ENCODE measurements around the gene DGCR6L.
"Not testable (repeated sequence)": the region's sequence is repeated elsewhere in the genome, so short reads cannot be mapped to it uniquely, and the experiment has no call there.

The DGCR6L gene

DNA sequence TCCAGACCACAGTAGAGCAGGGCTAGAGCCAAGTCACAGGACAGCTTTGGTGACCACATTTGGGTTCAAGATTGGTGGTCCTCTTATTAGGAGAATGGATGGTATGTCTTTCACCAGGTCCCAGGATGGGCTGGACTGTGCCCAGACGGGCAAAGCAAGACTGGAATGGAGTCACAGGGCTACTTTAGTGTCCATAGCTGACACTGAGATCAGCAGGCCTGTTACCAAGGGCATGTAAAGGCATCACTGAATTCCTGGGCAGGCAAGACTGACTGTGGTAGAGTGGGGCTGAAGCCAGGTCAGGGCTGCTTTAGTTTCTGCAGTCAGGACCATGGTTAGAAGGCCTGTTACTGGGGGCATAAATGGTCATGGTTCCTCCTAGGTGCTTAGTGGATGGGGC, 6.1 kb upstream of the DGCR6L start:
- not testable (repeated sequence) for DNase-seq (ENCODE audit: low spot score)

DNA sequence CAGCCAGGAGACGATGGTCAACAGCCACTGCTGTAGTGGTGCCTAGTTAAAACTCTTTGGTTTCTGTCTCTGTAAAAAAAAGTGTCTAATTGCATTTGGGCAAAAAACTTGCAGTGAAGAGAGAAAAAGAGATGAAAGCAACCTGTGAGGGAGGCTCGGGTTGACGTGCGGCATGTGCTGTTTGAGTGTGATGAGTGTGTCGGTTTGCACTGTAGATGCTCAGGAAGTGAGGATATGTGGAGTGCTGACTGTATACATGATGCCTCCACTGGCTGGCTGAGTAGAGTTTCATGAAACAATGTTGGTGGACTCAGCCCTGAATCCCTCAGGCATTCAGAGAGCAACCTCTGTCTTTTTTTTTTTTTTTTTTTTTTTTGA, 4.3 kb upstream of the DGCR6L start:
- DNase-seq (ENCODE audit: low spot score) = no peak

DNA sequence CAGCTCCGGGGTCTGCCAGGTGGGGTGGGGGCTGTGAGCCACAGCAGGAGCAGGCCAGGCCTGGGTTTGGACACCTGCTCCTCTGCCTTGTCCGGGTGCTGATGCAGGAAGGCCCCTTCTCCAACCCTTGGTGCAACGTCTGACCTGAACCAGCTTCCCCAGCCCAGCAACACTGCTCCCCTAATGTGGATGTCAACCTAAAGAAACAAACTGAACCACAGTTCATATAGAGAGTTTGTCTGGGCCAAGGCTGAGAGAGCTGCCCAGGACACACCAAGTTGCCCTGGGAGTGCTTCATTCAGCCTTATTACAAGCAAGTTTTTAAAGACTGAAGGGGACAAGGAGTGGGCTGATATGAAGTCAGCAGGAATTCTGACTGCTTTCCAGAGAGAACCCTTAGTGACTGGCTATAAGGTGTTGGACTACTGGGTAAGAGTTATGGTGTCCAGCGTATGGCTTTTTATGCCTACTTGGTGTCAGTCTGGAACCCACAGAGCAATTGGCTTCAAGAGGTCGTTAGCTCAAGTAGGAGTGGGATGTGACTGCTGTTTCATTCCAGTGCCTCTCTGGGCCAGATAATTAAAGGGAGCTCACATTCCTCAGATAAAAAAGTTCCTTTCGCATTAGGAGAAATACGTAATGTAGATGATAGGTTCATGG, 1.8 kb upstream of the DGCR6L start:
- DNase-seq (ENCODE audit: low spot score) = not testable (repeated sequence)

DNA sequence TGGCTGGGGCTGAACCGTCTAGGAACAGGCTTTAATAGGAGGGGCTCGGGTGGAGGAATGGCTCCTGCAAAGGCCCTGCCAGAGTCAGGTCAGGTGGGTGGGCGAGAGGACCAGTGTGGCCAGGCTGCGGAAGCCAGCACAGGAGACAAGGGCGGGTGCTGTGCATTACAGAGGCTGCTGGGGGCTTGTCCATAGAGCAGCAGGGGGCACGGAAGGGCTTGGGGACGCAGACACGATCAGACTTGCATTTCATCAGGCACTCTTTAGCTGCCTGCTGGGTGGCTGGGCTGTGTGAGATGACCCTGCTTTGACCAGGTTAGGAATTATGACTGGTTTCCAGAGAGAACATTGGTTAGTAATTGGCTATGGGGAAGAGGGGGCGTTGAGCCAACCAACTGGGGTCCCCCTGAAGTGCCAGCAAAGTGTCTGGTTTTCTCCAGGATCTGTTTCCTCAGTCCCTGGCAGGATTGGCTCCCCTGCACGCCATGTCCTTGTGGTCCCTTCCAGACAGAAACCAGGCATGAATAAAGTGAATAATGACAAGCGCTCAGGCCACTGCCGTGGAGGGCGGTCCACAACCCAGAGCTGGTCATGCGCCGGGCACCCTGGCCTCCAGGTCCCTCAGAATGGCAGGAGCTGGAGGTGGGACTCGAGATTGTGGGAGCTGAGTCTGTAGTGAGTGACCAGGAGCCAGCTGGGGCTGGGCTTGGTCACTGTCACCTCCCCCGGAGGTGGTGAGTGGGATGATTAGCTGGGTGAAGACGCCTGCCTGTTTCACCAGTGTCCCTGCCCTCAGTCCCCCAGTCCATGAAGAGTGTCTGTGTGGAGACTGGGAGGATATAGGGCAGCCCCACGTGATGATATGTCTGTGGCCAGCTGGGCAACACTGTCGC, 1.0 kb upstream of the DGCR6L start:
- not testable (repeated sequence) for DNase-seq (ENCODE audit: low spot score)

DNA sequence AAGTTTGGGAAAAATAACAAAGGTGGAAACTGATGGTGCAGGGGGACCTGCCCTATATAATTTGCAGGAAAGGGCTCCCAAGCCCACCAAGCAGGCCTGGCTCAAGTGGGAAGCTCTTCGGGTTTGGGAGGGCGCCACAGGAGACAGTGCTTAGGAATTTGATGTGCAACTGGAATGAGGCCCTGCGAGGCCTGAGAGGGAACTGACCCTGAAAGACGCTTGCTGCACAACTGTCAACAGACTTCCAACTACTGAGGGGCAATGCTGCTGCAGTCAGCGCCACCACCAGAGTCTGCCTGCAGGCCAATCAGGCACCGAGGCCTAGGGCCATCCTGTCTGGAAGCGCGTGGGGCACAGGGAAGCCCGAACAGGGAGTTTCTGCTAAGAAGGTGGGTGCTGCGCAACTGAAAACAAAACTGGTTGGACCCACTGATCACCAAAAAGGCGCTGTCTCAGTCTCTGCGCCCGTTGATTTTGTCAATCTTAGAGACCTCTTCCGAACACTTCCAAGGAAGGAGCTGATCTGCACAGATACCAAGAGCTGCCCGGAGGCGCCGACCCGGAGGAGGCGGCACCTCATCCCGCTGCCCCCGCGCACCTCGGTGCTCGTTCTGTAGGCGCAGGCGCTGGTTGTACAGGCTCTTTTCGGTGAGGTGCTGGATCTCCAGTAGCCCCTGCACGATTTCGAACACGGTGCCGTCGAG, 667 bp downstream of the DGCR6L start:
- DNase-seq (ENCODE audit: low spot score) = peak; percentile 39

DNA sequence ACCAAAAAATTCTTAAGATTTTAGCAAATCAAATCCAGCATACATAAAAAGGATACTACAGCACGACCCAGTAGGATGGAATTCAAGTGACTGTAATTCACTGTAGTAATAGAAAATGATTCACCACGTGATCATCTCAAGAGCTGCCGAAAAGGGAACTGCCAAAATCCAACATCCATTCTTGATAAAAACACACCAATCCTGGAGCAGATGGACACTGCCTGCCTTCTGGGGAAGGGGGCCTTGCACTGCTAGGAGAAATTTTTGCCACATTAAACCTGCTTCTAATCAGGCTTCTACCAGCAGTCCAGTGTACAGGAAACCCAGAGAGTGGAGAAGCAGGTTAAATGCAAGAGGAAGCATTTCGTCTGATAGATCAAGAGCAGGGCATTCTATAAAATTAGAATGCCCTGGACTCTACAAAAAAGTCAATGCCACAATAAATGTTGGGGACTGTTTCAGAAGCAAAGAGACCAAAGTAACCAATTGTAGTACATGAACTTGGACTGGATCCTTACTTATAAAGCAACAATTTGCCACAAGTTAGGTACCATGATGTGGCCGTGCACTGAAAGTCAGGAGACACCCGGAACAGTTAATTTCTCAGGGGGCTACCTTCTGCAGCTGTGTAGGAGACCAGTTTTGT, 1.7 kb downstream of the DGCR6L start:
- not testable (repeated sequence) for DNase-seq (ENCODE audit: low spot score)

DNA sequence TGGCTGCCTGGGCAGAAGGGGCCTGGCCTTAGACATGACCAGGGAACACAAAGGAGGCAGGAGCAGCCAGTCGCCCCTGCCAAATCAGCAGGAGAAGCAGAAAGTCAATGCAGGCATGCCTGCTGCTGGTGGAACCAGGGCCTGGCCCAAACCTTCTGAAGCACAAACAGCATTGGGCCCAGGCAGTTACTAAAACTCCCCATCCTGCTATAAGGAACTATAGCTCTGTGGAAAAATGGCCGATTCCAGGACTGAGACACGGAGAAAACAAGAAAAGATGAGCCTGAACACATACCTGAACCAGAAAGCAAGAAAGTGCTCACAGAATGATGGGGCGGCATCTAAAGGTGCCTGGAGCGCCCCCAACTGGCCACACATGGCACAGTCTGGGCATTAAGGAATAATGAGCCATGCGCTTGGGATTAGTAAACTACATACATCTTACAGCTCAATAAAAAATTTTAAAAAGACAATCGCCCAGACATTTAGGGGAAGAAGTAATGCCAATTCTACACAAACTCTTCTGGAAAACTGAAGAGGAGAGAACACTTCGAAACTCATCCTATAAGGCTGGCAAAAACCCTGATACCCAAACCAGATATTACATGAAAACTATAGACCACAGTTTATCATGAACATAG, 2.3 kb downstream of the DGCR6L start:
- not testable (repeated sequence) for DNase-seq (ENCODE audit: low spot score)

DNA sequence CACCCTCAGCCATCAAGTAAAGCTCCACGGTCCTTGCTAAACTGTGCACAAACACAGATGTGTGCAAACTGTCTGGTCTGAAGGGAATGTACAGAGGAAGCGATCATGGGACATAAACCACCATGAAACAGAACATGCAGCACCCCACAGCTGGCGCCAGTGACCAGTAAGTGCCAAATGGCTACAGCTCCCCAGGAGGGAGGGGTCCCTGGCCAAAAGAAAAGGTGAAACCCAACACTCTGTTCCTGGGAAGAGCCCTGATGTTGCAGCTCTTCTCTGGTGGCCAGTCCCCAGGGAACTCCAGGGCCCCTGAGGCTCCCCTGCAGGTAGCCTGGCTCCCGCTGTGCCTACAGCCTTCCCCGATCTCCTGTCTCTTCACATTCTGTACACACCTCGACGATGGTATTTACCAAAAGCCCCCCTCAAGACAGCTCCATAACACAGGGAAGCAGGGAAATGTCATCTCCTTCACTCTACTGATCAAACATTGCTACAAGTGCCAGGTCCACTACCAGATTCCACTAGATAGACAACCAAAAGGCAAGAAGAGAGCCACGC, 2.9 kb downstream of the DGCR6L start:
- no peak for DNase-seq (ENCODE audit: low spot score)

DNA sequence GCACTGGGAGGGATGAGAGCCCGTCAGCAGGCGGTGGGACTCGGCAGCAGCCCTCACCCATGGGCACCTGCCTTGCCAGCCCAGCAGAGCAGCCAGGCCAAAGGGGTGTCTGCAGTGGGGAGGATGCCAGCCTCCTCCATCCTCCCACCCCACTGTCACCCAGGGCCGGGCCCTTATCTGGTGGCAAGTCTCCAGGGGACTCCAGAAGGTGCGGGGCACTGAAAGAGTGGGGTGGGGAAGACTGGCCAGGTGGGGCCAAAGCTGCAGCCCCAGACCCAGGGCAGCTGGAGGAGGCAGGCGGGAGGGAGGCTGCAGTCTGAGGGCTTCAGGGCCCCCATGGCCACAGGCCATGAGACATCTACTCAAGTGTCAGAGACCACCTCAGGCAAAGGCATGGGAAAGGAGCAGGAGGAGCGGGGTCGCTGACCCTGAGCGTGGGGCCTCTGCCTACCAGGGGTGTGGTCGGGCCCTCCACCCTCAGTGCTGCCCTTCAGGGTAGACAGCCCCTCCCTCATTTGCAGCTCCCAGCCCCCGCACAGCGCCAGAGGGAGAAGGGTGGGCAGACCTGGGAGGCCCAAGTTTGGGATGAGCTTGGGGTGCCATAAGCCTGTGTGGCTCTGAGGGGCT, 3.5 kb downstream of the DGCR6L start:
- no peak for DNase-seq (ENCODE audit: low spot score)

DNA sequence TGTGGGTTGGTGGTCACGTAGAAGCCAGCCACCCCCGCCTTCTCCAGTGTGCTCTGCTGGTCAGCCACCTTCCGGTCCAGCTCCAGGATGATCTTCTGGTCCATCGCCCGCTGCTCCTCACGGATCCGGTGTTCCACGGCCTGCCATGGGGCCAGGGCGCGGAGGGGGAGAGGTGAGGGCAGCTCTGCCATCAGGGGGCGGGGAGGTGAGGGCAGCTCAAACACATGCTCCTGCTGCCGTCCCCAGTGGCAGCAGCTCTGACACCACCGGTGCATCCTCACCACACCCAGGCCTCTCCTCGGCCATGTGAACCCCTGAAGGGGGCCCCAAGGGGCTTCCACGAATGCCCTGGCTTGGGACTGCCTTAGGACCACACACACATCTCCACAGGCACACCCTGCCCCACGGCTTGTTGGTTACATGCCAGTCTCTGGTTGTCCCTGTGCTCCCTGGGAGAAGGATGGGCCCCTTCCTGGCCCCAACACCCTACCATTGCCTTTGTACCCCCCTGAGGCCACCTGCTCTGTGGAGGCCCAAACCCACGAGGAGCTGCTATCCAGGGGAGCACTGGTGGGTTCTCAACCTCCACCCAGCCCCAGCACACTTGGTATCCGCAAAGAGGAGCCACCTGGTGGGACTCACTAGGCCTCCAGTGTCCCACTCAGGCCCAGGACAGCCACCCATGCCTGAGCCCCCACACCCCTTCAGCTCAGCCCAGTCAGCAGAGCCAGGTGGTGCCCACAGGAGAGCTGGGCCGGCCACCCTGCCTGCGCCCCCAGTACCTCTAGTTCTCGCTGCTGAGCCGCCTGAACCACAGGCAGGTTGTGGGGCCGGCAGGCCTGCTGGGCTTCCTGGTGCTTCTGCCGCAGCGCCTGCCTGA, 4.3 kb downstream of the DGCR6L start:
- no peak for DNase-seq (ENCODE audit: low spot score)

DNA sequence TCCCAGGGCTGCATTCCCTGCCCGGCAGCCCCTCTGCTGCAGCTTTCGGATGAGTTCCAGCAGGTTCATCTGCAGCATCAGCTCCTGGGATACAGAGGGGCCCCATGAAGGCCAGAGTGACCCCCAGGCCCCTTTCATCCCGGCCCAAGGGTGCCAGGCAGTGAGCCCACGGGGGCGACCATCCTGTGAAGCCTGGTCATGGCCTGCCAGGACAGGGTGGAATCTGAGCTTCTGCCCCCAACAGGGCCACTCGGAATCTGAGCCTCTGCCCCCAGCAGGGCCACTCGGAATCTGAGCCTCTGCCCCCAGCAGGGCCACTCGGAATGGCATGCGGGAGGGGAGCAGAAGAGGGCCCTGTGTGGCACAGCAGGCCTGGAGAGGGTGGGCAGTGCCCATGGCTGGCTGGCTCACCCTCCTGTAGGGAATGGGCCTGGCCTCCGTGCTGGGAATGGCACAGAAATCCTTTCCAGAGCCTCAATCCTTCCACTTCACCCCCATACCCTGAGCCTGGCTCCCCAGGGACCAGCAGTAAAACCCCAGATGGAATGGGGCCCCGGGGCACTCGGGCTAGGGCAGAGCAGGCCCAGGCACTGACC, 5.0 kb downstream of the DGCR6L start:
- not testable (repeated sequence) for DNase-seq (ENCODE audit: low spot score)

DNA sequence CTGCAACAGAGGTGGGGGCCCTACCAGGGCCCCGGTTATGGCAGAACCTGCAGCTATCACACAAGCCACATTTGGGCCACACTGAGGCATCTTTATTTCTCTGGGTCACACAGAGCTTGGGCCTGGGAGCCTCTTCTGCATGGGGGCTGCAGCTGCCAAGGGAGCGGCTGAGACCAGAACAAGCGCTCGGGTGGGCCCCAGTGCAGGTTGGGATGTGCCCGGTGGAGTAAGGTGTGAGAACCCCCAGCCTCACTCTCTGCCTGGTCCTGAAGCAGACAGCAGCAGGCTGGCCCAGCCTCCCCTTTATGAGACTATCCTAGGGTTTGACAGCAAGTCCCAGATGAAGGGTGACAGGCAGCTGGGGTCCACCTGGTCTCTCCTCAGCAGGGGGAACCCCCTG, 5.7 kb downstream of the DGCR6L start:
- not testable (repeated sequence) for DNase-seq (ENCODE audit: low spot score)

DNA sequence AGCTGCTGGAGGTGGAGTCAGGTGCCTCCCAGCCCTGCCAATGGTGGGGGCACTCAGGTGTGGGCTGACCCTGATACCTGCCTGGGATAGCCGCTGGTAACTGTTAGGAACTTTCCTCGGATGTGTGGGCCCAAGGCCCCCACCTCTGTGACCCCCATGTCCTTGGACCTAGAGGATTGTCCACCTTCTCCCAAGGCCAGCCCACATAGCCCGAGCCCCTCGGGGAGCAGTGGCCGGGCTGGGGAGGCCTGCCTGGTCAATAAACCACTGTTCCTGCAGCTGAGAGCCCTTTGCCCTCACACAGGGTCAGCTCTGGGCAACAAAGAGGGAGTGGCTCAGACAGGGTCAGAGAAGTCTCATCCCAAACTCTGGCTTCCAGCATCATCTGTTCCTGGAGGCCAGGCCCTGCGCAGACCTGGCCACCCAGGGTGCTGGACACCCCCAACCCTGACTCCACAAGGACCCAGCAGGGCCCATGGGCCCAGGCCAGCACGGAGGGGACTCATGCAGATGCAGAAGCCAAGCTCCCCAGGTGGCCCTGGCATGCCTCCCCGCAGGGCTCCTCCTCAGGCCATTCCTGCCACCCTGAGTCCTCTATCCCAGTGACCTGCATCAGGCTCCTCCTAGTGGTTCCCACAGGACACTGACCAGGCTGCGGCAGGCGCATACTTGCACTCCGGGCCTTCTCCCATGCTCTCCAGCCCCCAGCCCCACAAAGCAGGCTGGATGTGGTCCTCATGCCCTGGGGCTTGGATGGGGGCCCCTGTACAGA, 6.4 kb downstream of the DGCR6L start:
- peak; percentile 29 for DNase-seq (ENCODE audit: low spot score)

DNA sequence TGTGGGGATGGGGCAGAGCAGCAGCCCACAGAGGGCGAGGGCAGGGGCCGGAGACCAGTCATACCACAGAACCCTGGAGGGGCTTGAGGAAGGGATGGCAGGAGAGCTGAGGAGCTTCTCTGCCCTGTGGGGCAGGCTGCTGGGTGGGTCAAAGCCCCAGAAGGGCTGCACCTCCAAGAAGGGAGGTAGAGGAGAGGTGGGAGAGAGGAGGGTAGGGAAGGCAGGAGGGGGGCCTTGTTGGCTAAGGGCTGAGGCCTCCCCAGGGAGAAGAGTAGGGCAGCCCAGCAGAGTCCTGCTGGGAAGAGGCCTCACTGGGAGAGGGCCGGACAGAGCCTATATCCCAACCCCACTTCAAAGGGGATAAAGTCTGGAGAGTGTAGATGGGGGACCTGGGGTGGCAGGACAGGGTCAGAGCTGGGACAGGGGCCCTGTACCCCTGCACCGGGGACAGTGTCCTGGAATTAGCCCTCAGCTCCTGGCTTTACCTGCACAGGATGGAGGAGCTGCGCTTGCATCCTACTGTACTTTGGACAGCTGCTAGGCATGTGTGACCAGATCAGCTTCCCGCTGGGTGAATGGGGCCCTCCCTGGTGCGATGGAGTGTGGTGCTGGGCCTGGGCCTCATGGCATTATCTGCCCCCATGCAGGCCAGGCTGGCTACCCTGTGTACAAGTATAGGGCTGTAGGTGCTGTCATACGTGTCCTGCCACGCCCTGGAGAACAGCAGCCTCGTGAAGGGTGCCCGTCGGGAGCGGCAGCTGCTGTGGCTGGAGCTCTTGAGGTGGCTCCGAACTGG, 7.3 kb downstream of the DGCR6L start:
- DNase-seq (ENCODE audit: low spot score) = no peak

DNA sequence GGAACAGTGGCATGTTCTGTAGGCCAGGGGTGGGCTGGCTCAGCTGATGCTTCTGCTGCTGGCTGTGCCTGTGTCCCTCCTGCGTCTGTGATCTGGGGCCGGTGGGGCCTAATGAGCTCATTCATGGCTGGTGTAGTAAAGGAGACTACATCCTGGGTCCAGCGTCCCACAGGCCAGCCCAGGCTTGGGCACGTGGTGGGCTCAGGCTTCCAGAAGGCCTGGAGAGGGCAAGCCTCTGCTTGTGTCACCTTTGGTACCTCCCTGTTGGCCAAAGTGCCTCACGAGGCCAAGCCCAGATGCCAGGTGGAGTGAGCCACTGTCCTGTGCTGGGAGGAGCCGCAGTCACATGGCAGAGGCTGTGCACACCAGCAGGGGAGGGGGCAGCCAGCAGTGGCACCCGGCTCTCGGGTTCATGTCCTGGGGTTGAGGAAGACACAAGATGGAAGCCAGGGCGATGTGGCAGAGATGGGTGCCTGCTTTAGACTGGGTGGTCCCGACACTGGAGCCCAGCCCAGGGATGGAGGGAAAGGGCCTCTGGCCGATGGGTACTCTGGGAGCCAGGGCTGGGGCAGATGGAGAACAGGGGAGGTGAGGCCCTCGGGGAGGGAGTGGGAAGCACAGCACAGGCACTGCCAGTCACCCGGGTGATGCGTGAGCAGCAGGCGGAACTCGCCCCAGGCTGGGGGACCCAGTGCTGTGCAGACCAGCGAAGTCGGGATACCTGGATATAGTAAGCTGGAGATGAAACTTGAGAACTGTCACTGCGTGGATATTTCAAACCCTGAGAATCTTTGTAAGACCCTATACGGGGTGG, 8.4 kb downstream of the DGCR6L start:
- not testable (repeated sequence) for DNase-seq (ENCODE audit: low spot score)

DNA sequence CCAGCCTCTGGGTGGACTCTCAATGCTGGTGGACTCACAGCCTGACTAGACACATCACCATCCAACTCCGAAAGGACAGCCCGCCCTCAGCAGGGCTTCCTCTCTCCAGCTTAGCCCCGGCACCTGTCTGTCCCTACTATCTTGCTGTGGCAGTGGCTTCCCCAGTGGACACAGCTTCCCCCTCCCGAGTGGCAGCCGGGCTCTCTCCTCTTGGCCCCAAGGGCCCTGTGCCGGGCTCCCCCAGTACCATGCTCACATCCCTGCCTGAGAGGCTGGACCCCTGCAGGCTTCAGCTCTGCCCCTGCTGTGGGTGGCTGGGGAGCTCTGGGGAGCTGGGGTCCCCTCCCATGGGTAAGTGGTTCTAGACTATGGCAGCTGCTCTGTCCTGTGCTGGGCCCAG, 9.1 kb downstream of the DGCR6L start:
- DNase-seq (ENCODE audit: low spot score) = not testable (repeated sequence)

DNA sequence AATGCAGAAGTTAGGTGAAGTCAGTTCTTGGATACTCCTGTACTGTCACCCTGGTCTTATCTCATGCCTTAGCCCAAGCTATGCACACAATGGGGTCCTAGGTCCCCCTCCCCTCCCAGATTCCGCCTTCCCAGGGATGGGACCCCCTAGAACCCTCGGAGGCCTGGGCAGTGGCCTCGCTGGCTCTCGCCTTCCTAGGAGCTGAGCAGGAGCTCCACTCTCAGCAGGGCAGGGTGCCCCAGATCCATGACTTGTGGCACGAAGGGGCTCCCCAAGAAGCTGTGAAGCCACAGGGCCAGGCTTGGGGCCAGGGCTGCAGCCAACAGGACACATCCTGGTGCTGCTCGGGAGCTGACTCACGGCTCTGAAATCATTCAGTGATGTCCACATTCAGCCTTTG, 9.7 kb downstream of the DGCR6L start:
- not testable (repeated sequence) for DNase-seq (ENCODE audit: low spot score)

All from iPS-NIHi11 (cell line).